ENCODE data around the gene FGGY.

DNA sequence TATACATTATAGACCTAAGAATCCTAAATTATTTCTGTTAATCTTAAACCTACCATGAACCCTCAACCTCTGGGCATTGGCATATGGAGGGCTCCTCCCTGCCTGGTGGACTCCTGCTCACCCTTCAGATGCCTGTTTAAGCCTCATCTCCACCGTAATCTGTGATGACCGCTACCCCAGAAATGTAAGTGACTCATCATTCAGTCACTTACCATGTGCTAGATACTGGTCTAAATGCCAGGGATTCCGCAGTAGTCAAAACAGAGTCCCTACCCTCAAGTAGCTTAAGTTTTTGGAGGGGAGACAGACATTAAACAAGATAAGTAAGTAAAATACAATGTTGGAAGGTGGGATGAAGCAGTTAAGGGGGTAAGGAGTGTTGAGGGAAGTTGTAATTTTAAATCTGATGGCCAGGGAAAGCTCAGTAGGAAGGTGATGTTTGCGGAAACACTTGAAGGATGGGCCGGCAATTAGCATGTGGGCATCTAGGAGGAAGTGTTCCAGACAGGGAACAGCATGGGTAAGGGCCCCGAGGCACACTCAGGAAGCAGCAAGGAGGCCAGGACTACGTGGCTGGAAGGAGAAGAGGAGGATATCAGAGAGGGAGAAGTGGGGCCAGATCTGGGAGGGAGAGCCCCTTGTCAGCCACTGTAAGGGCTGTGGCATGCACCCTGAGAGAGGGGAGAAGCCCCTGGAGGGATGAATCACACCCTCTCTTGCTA lies 376.1 kb downstream of the FGGY start:
- TF ChIP-seq EZH2 (IDR thresholded peaks at IDR 0.05; ENCODE audit: borderline replicate concordance, low read length): no peak
- TF ChIP-seq, protein P1, sequence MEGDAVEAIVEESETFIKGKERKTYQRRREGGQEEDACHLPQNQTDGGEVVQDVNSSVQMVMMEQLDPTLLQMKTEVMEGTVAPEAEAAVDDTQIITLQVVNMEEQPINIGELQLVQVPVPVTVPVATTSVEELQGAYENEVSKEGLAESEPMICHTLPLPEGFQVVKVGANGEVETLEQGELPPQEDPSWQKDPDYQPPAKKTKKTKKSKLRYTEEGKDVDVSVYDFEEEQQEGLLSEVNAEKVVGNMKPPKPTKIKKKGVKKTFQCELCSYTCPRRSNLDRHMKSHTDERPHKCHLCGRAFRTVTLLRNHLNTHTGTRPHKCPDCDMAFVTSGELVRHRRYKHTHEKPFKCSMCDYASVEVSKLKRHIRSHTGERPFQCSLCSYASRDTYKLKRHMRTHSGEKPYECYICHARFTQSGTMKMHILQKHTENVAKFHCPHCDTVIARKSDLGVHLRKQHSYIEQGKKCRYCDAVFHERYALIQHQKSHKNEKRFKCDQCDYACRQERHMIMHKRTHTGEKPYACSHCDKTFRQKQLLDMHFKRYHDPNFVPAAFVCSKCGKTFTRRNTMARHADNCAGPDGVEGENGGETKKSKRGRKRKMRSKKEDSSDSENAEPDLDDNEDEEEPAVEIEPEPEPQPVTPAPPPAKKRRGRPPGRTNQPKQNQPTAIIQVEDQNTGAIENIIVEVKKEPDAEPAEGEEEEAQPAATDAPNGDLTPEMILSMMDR (conservative IDR thresholded peaks at IDR 0.05 in 1 of 2, IDR thresholded peaks at IDR 0.05 in 1 of 2; ENCODE audit: extremely low read depth in 1 of 2, insufficient read depth in 1 of 2, low read depth in 1 of 2, low read length in 2 of 2): no peak
